Activated T-cell treated with anti-CD3 and anti-CD28 coated beads for 4 hours (primary cell): ENCODE results near the gene ACTL10.

Experiments used
- DNase-seq: peaks from one replicate; pipeline ENCODE4 v3.0.0-alpha.2; 2020

Gene ACTL10

GRCh38 chr20:33664762-33665144 lies 2.0 kb upstream of the ACTL10 start:
- DNase-seq: no peak

DNA sequence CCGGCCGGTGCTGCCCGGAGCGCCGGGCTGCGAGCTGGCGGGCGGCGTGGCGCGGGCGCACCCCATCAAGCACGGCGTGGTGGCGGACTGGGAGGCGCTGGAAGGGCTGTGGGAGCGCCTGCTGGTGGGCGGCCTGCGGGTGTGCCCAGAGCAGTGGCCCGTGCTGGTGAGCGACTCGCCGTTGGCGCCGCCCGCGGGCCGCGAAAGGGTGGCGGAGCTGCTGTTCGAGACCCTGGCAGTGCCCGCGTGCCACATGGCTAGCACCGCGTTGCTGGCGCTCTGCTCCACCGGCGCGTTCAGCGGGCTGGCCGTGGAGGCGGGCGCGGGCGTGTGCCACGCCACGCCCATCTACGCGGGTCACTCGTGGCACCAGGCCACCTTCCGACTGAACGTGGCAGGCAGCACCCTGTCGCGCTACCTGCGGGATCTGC lies 517 bp downstream of the ACTL10 start:
- DNase-seq: peak; percentile 30

- DNase-seq: peak; percentile 64
Observed at GRCh38 chr20:33667676-33668465, 1.1 kb downstream of the ACTL10 start.

DNA sequence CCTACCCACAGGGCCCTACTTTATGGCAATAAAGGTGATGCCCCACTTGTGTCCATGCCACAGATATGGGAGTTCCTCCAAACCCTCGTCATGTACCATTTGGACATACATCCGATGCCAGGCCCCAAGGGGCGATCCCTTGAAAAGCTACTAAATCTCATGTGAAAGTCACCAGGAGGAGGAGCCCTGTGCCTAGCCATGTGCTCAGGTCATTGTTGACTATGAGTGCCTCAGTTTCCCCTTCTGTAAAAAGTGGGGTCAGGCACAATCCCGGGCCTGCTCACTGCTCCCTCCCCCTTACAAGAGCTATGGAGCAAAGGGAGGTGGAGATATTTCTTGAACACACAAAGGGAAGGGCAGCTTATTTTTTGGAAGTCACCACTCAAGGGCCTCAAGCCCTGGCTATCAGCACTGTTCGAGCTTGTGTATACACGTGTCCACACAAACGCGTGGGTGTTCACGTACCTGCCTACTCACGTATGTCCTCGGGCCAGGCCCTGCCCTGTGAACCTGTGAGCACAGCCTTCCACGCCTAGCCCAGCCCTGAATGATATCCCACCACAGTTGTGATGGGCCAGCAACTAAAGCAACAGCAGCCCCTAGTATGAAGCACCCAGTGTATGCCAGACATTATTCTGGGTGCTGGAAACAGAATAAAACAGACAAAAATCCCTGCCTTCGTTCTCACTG lies 1.9 kb downstream of the ACTL10 start:
- DNase-seq: no peak

- no peak for DNase-seq
Observed at GRCh38 chr20:33669224-33669623, 2.5 kb downstream of the ACTL10 start.

- DNase-seq: no peak
Observed at GRCh38 chr20:33669873-33670640, 3.3 kb downstream of the ACTL10 start.

DNA sequence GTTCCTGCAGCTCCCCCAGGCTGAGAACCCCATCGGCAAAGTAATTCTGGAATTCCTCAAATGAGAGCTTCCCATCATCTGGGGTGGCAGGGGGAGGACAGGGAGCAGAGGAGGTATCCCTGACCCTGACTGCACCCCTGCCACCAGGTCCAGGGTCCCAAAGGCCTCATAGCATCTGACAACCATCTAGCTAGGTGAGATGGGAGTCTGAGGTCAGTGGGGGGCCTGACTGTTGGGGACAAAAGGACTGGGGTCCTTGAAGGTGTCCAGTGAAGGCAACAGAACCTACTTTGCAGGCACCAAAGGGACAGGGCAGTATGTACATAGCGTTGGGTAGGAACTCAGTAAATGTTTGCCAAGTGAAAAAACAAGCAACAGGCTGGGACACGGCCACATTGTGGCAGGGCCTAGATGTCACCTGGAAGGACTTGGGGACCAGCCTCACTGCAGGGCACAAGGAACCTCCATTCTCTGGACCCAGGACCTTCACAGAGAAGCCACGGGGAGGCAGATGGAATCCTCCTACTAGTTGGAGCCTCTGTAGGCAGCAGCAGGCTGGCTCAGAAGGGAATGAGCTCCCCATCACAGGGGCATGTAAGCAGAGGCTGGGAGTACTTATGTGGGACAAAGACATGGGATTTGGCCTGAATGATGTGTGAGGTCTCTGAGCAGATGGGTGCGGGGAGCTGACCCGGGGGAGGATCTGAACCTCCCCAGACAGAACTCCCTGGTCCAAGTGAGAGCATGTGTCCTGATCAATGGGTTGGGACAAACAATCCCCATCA lies 4.2 kb downstream of the ACTL10 start:
- no peak for DNase-seq

DNA sequence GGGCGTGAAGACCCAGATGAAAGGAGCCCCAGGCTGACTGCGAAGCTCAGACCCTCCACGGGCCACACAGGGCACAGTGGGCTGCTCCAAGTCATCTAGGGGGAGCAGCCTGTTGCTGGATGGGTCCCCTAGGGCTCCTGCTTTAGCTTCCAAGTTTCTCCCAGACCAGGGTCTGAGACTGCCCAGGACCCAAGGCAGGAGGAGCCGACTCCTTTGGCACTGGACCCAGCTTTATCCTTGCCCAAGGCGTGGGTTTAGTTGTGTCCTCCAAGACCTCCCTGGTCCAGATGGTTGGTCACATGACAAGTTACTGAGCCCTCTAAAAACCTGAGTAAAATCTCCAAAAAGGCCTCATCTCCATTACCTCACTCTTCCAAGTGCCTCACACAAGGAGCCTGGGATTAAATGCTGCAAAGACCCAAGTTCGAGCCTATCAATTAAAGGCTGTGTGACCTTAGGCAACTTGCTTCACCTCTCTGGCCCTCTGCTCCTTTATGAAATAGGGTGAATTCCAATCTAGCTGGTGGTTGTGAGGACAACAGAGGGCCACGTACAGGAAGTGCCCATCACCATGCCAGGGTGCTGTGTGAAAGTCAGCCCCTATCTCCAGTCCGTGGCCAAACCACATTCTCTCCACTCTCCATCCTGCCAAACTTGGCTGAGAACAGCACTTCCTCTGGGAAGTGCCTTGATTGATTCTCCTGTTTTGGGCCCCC lies 5.0 kb downstream of the ACTL10 start:
- no peak for DNase-seq

- DNase-seq: no peak
Observed at GRCh38 chr20:33672426-33673113, 5.8 kb downstream of the ACTL10 start.

DNA sequence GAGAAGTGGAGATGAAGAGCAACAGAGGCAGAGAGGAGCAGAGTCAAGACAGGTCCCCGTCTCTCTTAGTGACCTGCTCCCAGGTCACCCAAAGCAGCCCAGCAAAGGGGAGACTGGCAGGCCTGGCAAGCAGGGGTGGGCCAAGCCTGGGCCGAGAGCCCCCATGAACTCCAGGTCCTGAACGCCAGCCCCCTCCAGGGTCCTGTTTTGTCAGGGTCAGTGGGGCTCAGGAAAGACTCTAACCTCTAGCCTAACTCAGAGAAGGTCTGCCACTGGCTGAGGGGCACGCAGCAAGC lies 6.3 kb downstream of the ACTL10 start:
- no peak for DNase-seq

- DNase-seq: no peak
Observed at GRCh38 chr20:33673410-33674293, 6.9 kb downstream of the ACTL10 start.

- no peak for DNase-seq
Observed at GRCh38 chr20:33674294-33675135, 7.8 kb downstream of the ACTL10 start, which contains the start of gene NECAB3. Gene NECAB3, minus strand, starts transcription at chr20:33674428. Its CDS starts 76 bp downstream, at chr20:33674352.

- DNase-seq: no peak
Observed at GRCh38 chr20:33675136-33675959, 8.6 kb downstream of the ACTL10 start.

- DNase-seq: no peak
Observed at GRCh38 chr20:33676121-33676520, 9.4 kb downstream of the ACTL10 start.

DNA sequence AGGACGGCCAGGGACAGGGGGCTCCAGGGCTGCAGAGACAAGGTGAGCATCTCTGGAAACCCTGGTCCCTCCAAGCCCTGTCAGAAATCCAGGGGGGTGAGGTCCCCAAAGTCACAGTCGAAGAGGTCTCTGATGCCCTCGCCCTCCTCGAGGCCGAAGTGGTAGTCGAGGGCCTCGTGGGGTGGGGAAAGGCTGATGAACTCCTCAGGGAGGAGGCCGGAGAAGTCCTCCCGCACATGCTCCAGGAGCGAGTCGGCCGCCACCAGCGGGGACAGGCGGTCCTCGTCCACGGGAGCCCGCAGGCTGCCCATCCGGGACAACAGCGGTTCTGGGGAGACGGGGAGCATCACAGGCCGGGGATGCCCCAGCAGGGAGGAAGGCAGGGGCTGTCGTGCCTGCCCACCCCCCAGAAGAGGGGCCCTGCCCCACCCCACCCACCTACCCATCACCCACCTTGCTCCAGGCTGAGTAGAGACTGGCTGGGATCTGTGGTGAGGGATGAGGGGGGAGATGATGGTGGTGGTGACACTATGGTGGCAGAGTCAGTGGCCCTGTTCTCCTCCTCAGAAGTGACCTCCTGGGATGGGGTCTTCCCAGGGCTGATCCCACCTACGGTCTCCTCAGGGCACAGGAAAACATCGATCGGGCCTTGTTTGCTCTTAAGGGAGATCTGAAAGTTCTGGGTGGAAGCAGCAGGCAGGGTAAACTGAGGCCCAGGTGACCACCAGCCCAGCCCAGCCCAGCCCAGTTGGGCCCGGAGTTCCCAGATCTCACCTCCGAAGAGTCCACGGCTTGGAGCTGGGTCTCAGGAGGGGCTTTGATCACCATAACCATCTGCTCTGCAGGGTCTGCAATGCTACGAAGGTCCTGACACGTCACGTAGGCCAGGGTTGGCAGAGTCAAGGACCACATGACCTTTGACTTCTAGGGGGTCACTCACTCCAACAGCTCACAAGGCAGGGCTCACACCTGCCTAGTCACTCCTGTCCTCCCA lies 10.2 kb downstream of the ACTL10 start:
- no peak for DNase-seq

DNA sequence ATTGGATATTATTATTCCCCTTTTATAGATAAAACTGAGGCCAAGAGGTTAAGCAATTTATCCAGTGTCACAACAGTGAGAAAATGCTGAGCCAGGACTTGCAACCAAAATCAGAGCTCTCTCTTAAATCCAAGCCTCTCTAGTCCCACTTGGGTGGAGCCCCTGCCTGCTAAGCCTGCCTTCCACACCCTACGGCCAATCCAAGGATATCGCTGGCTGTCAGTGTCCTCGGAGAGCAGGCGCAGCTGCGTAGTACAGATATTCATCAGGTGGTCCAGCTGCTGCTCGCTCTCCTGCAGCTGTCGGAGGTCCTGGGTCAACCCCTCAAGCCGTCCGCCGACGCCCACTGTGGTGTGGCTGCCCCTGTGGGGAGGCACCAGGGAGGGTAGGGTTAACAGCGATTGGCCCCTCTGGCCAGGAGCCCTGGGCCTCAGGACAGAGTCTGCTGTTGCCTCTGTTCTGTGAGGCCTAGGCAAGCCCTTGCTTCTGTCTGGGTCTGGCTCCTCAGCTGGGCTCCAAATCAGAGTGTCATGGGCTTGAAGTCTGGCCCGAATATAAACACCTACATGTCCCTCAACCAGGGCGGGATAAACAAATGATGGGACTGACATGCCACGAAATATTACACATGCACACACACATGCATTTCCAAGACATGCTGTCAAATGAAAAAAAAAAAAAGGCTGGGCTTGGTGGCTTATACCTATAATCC lies 11.4 kb downstream of the ACTL10 start:
- no peak for DNase-seq
